HPDE6-E6E7 (cell line): Measurements from ENCODE around the gene CSF1R.
A peak's percentile ranks its signal among the peaks of the same experiment; 100 is the strongest.

Experiments used
- DNase-seq: peaks from one replicate; pipeline ENCODE4 v3.0.0; 2011; ENCODE audit warnings: missing footprints; ENCODE audit errors: extremely low spot score

The CSF1R gene

DNA sequence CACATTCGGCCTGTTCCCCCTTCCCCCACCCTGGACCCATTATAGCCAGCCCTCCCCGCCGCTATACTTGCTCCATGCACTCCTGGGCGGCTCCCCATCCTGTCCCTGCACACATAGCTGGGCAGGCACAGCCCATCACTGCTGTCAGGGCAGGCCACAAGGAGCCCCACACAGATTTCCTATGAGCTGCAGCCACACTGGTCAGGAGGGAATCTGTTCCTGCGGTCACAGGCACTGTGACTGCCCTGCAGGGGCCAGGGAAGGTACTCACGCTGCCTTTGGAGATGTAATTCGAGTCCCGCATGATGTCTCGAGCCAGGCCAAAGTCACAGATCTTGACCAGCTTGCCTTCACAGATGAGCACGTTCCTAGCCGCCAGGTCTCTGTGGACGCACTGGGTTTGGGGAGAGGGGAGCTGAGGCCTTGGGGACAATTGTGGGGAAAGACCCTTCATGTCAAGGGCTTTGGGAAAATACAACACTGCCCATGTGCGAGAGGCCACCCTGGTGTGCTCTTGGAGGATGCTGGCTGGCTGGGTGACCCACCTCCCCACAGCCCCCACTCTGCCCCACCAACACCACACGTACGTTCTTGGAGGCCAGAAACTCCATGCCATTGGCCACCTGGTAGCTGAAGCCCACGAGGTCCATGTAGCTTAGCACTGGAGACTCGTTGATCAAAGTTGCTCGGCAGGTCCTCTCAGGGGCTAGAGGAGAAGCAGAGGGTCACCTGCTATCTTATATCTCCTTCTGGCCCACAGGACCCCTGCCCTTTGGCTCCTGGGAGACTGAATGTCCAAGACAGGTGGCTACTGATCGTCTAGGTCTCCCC, 34.5 kb upstream of the CSF1R start:
- no peak for DNase-seq

DNA sequence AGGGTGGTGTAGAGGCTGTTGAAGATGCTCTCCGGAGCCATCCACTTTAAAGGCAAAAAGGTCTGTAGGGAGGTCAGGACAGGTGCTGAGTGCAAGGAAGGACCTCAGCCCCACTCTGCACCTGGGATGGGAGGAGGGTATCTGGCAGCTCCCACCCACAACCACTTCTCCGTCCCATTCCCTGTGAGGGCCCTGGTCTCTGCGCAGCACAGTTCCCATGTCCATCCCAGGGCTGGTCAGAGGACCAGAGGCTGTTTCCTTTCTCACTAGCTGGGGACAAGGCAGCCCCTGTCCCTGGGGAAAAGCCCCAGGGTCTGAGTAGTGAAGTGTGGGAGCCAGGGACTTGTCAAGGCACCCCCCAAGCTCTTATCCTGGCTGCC, 33.7 kb upstream of the CSF1R start:
- DNase-seq, result no peak

DNA sequence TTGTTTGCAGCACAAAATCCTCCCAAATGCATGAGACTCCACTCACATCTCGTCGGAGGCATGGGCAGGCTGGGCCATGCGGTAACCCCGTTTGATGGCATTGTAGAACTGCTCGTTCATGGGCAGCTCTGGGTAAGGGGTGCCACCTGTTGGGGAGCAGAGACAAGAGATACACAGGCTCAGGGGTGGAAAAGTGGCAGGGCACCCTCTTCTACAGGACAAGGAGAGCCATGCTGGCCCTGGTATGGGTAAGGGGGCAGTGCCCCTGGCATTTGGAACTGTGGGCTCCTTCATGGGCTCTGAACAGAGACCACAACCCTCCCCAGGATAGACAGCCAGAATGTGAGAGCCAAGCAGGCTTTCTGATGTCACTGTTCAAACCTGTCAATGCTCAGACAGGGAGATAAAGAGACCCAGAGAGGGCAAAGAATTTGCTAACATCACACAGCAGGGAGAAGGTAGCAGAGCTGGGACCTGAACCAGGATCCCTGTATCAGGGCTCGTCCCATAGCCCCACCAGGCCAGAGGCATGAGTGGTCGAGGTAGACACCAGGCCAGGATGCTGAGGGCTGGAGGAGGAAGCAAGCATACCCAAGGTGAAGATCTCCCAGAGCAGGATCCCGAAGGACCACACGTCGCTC, 33.2 kb upstream of the CSF1R start:
- no peak for DNase-seq

DNA sequence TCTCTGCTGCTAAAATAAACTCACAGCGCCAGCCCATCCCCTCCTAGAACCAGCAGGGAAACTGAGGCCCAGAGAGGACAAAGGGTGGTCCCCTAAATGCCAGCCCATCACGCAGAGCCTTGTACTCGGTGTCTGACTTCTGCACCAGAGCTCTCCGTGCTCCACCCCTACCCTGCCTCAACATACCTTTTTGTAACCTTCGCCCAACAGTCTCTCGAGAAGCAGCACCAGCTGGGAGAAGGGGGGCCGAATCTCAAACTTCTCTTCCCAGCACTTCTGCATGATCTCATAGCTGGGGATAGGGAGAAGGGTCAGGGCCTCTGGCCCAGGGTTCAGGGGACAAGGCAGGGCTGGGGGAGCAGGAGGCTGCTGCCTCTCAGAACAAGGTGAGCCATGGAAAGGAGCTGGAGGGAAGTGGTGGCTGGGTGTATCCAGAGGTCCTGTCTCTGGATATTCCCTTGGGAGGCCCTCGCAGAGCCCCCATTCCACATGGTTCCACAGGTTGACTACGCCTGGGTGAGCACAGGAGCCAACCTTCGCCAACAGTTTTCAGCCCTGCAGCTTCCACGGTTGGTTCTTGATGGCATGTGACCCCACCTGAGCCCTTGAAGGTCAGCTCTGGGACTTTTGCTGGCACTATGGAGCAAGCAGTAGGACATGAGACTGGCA, 32.3 kb upstream of the CSF1R start:
- DNase-seq, result no peak

DNA sequence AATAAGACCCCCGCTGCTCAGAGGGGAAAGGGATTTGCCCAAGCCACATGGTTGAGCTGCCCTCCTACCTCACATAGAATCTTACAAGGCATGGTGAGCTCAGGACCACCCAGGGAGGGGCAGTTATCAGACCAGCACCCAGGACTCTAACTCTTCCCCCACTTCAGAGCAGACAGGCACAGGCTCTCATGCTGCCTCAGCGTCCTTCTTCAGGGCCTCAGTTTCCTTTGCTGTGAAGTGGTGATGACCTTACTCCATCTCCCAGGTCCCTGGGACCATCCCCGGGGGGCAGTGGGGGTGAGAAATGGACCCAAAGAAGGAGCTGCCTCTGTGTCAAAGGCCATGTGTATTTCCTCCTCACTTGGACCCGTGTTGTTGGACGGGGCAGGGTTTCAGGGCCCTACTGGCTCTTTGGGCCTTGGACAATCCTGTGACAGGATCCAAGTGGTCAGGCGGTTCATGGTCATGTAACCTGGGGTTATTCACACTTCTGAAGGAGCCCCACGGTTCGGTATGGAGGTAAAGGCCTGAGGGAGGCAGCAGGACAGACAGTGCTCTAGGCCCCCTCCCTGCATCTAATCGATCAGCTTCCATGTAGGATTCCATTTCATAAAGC, 31.7 kb upstream of the CSF1R start:
- no peak for DNase-seq

DNA sequence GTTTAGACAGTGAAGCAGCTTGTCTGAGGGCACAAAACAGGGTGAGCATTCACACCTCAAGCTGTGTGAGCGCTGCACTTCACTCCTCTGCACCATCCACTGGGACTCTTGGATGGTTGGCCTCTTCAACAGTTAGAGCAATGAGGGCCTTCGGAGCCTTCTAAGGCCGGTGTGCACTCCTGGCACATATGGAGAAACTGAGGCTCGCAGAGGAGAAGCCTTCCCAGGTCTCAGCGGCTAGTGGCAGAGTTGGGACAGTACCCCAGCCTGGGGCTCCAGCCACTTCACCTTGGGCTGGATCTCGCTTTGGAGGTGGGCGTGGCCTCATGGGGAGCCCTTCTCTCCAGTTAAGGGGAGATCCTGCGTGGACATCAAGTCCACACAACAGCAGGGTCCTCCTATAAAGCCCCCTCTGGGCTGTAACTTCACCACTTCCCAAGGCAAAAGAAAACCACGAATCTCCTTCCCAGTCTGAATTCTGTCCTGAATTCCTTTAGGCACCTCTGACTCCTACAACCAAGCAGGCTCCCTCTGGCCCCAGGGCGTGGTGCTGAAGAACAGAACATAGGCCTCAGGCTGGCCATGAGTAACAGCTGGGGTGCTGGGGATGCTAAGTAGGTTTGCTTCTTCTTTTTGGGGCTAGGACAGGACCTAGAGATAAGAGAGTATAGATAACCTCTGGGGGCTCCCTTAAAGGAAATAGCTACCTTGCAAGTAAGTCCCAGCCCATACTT, 30.5 kb upstream of the CSF1R start:
- DNase-seq, result peak; percentile 21

DNA sequence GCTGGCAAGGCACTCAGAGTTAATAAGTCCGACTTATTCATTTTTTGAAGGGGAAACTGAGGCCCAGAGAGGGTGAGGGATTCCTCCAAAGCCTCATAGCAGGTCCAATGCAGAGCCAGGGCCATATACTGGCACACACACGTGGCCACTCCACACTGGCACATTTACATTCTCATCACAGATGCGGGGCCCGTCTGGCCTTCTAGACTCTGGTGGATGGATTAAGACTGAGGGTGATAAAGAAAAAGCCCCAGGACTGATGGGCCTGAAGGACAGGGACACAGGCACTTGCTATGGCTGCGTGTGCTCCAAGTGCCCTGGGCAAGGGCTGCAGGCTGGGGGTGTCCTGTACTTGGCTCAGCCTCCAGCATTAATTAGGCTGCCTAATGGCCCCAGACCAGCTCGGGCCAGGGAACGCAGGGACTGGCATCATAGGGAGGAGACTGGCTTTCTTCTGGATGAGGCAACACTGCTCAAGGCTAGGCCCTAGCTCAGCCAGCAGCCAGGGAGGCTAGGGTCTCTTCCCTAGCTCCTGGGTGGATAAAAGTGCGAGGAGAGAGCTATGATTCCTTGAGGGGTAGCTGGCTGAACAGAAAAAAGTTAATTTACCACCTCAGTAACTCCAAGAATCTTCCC, 28.5 kb upstream of the CSF1R start:
- no peak for DNase-seq

DNA sequence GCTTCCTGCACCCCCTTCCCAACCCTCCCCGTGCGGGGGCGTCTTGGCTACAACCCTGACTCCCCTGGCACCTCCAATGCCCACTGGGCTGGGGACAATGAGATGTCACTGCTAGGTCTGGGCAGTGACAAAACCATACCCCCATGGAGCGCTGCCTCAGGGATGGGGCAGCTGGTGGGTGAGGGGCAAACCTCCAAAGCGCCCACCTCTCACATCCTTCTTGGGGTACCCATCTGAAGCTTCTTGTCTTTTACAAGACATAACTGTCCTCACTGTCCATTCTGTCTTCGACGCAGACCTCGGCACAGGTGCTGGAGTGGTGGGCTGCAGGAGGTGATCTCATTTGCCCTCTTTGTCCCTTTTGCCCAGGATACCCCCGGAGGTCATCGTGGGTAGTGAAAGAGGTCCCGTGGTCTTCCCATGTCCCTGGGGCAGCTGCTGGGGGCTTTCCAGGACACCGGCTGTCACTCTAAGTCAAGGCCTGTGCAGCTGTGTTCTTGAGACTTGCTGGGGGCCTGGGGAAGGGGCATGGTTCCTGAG, 27.8 kb upstream of the CSF1R start:
- no peak for DNase-seq

DNA sequence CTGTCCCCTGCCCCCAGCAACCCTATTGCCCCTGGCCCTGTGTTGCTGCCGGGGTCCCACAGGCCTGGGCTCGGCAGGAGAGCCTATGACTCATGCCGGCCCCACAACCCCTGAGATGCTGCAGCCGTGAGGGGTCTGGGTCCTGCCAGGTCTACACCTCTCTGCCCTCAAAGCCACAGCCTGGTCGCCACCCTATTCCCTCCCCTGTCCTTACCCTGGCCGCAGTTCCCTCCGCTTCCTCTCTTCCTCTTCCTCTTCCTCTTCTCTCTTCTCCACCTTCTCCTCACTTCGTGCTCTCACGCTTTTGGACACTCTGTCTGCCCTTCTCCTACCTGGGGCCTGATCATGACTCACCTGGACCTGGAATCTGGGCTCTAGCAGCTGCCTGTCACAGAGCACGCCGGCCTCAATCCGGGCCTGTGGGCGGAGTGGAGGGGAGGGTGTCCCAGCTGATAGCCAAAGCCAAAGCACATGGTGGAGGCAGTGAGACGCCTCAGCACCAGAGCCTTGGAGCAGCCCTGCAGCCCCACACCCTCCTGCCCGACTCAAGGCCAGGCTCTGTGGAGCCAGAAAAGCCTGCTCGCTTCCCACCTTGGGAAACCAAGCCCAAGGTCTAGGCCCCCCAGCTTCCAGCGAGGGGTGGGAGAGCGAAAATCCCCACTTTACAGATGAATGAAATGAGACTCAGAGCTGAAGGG, 26.8 kb upstream of the CSF1R start:
- DNase-seq, result peak; percentile 93

DNA sequence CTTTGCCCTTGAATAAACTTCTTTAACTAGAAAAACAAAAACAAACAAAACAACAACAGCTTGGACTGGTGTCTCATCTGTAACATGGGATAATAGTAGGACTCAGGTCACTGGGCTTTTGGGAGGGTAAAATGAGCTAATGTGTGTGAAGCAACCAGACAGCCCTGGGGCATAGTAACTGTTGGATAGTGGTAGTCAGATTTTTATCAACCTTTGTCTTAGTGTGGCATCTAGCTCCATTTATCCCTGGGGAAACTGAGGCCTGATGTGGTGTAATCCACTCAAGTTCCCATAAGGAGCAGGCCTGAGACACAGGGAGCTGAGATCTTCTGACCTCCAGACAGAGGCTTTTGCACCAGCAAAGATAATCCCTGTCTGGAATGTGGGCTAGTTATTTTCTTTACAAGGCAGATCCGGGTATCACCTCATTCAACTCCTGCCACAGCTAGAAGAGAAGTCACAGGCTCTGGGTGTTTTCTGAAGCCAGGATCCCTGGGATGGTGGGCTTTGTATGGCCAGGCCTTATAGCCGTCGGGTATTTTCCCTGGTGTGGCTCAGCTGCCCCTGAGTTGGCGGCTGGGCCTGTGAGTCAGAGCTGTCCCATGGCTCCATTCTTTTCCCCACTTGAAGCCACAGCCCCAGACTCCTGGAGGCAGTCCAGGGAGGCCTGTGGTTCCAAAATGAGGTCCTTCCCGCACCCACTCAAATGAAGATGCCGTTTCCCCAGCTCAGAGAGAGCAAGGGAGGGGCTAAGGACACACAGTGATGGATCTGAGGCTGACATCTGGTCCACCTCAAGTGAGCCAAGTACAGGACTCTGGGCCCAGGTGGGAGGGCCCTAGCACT, 26.1 kb upstream of the CSF1R start:
- peak; percentile 52 for DNase-seq

DNA sequence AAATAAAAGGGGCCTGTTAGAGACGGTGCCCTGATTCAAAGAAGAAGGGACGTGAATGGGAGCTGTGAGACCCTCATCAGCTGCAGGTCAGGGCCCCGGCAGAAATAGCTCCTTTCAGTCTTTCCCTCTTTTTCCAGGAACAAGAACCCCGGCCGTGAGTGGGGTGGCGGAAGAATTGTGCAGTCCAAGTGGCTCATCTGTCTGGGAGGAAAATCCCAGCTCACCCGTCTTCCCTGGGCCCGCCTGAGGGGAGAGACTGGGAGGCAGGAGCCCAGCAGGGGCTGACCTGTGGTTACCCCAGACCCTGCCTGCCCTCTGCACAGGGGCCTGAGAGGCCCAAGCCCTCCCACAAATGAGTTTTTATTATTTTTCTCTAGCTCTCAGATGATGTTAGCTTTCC, 24.8 kb upstream of the CSF1R start:
- no peak for DNase-seq

DNA sequence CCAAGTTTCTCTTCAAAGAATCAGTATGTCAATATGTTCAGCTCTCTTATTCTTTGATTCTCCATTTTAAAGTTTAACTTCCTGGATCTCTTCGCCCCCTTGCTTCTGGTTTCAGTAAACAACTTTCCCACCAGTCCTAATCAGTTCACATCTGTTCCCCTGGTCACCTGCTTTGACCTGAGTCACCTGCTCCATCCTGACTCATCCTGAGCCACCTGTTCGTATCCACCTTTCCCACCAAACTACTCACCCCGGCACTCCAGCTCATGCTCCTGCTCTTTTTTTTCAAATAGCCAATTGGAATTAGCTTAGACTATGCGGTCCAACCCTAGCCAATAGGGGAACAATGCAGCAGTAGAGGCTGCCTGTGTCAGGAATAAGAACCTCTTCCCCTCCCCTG, 23.6 kb upstream of the CSF1R start:
- DNase-seq, result no peak

DNA sequence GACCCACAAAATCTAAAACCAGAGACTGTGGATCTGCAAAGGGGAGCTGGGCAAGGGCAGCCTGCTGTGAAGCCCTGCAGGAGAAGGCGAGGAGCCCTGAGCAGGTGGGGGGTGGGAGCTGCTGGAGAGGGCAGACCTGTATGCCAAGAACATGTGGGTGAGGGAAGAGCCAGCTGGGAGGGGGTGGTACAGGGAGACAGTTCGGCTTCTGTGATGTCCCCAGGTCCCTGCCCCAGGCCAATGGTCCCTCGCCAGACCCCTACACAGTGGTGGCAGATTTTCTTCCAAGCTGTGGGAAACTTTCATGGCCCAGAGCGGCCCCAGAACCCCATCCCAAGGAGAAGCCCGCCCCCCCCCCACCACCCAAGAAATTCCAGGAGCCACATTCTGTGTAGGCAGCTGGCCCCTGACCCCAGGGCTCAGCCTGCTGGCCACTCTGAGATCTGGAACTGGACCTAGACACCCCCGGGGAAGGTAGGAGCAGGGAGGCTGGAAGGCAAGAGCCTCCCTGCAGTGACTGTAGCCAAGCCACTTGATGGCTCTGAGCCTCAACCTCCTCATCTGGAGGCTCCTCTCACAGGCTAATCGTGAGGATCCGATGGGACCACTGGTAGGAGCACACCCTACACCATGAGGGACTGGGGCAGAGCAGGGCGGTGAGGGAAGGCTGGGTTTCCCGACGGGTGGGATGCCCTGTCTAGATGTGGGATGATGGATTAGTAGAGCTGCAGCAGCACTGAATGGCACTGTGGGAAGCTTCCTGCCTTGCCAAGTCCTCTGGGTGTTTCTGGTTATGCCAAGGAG, 22.6 kb upstream of the CSF1R start:
- DNase-seq, result no peak

DNA sequence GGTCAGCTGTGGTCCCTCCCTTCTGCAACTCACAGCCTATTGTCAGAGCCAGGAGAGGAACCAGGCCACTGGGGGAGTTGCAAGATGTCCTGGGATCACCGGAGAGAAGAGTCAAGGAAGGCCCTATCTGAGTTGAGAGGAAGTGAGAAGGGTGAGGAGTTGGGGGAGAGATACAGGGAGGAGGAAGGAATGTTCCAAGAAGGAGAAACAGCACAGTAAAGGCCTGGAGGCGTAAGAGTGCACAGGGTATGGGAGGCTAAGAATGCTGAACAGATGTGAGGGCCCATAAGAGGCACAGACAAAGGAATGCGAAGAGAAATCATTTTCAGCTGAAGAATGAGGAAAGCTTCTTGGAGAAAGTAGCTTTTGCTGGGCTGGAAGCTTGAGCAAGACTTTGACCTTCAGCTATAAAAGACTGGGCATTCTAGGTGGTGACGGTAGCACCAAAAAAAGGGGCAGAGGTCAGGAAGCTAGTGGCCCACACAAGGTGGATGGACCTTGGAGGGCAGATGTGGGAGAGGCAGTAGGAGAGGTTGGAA, 21.6 kb upstream of the CSF1R start:
- no peak for DNase-seq

DNA sequence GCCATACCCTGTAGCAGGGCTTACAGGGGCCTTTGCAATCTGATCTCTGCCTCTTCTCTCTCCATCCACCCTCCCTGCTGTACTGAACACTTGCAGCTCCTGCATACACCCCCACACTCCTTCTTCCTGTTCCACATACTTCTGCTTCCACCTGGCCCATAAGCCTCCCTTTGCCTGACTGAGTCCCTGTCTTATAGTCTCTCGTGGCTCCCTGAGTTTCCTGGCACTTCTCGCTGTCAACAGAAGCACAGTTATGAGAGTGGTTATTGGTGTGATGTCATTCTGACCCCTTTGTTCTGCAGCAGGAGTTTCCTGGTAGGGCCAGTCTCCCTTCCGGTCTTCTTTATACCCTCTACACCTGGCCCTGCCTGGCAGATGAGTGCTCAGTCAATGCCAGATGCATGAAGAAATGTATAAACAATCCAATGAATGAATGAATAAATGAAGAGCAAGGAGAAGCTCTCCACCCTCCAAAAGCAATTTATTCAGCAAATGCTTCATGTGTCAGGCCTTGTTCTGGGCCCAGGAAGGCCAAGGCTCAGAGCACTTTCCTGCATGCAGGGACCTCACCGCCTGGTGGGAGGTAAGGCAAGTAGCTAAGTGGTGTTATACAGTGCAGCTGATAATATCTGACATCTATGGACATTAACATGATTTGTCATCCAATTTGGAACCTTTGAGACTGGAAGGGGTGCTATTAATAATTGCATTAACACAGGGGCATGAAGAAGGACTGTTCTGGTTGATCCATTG, 20.5 kb upstream of the CSF1R start:
- DNase-seq, result no peak

DNA sequence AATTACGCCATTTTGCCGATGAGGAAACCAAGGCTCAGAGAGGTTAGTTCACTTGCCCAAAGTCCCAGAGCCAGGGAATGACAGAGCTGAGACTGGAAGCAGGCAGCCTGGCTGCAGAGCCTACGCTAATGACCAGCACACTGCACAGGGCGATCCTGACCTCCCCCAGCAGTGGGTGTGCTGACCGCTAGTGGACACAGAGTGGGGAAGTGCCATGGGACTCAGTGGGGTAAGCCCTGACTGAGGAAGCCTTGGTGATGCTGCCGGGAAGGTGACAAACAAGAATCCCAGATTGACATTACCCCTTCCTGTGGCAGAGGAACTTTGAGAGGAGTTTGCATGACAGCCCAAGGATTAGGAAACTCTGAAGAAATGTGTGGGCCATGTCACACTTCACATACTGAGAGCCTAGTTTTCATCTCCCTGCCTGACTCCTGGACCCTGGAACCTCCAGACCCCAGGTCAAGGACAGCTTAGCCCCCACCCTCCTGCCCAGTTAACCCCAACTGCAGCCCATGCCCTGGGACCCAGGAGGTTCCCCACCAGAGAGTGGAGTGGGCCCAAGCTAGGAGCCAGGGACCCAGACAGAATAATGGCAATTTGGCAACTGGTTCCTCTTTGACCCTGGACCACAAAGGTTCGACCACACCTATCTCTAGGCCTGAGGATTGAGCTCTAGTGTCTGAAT, 19.7 kb upstream of the CSF1R start:
- DNase-seq, result no peak

DNA sequence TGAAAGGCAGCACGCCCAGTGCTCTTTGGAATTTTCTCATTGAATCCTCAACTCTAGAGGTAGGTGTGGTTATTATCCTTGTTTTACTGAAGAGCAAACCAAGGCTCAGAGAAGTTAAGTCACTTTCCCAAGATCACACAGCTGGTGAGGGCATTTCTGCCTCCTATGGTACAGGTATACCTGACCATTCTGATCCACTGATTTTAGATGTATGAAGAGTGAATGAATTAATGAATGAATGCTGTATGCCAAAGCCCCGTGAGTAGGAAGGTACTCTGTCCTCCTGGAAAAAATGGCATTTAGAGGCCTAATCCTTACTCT, 18.2 kb upstream of the CSF1R start:
- no peak for DNase-seq
